Pons (tissue), 1 donor: ENCODE results near the gene RSPH4A.
A peak's percentile ranks its signal among the peaks of the same experiment; 100 is the strongest.
"Not testable (repeated sequence)": the region's sequence is repeated elsewhere in the genome, so short reads cannot be mapped to it uniquely, and the experiment has no call there.

Experiments used
- DNase-seq: peaks from one replicate; pipeline ENCODE4 v3.0.0-alpha.2; 2016; ENCODE audit warnings: low spot score

Gene RSPH4A

GRCh38 chr6:116629563-116629981 lies 13.3 kb downstream of the RSPH4A start:
- no peak for DNase-seq

GRCh38 chr6:116631379-116631990 lies 15.2 kb downstream of the RSPH4A start:
- no peak for DNase-seq

GRCh38 chr6:116633685-116634084 lies 17.4 kb downstream of the RSPH4A start:
- no peak for DNase-seq

GRCh38 chr6:116648156-116648555 lies 31.9 kb downstream of the RSPH4A start:
- no peak for DNase-seq

DNA sequence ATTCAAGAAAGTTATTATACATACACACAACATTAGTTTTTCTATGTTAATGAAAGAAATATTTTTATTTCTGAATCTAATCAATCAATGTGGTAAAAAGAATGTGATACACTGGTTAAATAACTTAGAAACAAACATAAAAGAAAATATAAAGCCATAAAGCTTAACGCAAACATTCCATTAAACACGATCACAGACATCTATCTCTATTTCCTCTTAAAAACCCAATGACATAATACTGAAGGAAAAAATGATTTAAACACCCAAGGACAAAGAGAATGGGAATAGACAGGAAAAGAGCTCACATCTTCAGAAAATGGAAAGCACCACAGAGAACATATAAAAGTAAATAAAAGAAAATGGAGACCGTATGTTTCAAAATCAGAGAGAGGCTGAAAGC lies 32.9 kb downstream of the RSPH4A start:
- no peak for DNase-seq

DNA sequence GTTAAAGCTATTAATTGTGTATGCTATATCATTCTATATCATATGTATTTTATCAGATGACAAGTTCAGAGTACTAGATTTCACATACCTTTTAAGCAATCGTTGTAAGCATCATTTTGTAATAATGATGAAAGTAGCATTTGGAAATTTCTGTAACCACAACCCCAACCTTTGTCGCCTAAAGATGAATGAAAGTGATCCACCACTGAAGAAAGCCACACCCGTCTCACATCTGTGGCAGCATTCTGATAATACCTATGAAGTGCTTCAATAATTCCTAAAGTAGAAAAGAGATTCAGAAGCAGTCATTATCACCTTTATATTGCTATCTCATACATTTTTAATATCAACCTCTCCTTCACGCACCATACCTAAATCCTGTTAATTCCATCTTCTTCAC lies 35.6 kb downstream of the RSPH4A start:
- DNase-seq = no peak

DNA sequence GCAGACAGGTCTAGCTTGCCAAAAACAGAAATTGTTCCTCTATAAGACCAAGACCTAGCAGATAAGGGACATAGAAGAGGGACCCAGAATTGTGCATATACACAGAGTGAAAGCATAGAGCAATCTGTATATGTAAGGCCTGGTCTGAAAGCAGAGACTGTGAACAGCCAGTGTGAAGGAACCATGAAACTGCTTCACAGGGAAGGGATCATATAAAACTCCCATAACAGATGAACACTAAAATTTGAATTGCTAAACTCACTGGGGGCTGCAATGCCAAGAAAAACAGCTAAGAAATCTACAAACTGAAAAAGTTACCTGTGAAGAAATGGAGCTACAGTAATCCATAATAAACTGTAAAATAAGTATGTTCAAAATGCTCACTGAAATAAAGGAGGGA lies 45.3 kb downstream of the RSPH4A start:
- DNase-seq = no peak

DNA sequence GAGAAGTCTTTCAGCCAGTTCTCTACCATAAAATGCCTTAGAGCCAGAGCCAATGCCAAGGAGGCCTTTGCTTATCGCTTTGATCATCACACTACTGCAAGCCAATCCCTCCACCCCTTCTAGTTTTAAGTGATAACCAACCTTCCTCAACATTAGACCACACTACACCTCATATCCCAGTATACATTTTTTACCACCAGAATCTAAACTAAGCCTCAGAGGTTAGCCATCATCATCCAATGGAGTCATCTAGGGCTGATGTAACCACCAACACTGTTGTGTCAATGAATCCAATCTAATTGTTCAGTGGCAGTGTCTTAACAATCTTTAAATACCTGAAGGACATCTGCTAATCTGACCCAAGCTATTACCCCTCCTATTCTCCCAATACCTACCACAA lies 45.9 kb downstream of the RSPH4A start:
- DNase-seq = no peak

GRCh38 chr6:116663308-116663707 lies 47.0 kb downstream of the RSPH4A start:
- DNase-seq = no peak

DNA sequence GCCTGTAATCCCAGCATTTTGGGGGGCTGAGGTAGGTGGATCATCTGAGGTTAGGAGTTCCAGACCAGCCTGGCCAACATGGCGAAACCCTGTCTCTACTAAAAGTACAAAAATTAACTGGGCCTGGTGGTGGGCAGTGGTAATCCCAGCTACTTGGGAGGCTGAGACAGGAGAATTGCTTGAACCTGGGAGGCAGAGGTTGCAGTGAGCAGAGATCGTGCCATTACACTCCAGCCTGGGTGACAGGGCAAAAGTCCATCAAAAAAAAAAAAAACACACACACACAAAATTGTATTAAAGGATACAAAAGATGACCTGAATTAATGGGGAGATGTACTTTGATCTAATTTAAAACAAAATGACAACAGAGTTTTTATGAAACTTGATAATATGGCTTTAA lies 47.9 kb downstream of the RSPH4A start:
- DNase-seq = not testable (repeated sequence)

DNA sequence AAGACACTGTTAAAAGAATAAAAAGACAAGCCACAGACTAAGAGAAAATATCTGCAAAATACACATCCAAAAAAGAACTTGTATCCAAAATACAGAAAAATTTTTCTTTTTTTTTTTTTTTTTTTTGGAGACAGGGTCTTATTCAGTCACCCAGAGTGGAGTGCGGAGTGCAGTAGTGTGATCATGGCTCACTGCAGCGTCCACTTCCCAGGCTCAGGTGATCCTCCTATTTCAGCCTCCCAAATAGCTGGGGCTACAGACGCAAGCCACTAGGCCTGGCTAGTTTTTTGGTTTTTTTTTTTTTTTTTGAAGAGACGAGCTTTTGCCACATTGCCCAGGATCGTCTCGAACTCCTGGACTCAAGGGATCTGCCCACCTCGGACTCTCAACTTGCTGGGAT lies 49.2 kb downstream of the RSPH4A start:
- DNase-seq = no peak

GRCh38 chr6:116666869-116667268 lies 50.6 kb downstream of the RSPH4A start:
- no peak for DNase-seq

- no peak for DNase-seq
Observed at GRCh38 chr6:116667623-116668022, 51.3 kb downstream of the RSPH4A start.

DNA sequence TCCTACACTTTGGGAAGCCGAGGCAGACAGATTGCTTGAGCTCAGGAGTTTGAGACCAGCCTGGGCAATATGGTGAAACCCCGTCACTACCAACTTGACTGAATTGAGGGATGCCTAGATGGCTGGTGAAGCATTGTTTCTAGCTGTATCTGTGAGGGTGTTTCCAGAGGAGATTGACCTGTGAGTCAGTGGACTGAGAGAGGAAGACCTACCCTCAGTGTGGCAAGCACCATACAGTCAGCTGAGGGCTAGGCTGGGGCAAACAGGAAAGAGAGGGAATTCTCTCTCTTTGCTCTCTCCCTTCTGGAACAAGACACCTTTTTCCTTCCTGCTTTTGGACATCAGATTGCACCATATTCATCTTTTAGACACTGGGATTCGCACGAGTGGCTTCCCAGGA lies 56.0 kb downstream of the RSPH4A start:
- no peak for DNase-seq

GRCh38 chr6:116676021-116676420 lies 59.7 kb downstream of the RSPH4A start:
- DNase-seq = no peak

DNA sequence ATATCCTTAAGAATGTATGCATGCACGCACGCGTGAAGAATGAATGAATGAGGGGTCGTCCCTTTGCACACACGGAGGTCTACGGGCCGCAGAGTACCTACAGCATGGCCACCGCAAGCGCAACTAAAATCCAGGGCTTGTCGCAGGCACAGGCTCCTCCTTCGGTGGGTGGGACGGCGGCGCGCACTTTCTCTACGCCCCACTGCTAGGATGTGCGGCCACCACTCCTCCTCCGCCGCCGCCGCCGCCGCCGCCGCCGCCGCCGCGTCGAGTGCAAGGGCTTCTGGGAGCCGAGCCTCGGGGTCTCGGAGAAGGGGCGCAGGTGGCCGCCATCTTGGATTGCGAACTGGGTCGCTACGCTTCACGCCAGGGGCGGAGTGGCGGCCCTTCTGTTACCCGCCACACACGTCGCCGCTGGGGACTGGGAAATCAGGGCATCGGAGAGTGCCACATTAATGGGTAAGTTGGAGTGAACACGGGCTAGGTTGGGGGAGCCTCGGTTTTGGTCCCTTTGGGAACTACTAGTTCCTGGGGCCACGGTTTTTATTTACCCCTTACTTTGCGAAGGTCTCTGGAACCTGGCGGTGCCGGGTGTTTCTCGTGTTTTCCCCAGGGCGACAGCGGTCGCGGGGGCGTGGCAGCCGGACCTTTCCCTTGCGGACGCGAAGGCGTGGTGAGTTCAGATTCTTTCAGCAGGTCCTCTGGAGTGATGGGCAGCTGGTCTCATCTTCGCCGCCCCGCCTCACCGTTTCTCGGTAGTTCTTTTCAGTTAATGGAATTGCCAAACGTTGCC lies 64.8 kb downstream of the RSPH4A start, which contains the start of gene KPNA5:
TSS of gene KPNA5 (plus strand) at position 332 of the 793 bp plus-strand sequence. CDS start at position 456, 124 bp downstream.
- DNase-seq = peak; percentile 79

DNA sequence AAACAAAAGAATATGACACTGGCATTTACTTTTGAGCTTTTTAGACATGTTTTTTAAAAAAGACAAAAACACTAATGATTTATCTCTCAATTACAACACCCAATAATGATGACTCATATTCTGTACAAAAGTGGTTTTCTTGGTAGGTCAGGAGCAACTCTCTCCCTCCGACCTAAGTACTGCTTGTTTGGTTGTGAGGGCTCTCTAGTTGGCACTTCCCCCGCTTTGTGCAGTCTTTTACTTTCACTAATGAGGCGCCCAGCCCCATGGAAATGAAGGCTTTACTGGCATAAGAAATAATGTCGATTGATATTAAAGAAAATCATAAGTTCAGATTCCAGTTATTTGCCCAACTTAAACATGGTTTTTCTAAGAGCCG lies 66.0 kb downstream of the RSPH4A start:
- peak; percentile 62 for DNase-seq
